OCI-LY3 (cell line): Measurements from ENCODE around the gene POFUT2.

Source experiments
- H2AFZ ChIP-seq: fragments of 200-600, 300-600 bp; shearing (Covaris generic); 2 replicates; pipeline ENCODE4 v1.6.0; 2014; ENCODE audit warnings: antibody characterized with exemption, low read depth, low read length
- H3K27ac ChIP-seq: fragments of 200-600, 300-600 bp; sonication (generic); 2 replicates; pipeline ENCODE4 v1.5.1; 2014; ENCODE audit warnings: mild to moderate bottlenecking, low read length, moderate library complexity, mixed read lengths
- H3K27me3 ChIP-seq: fragments of 200-600, 300-600 bp; sonication (generic); 2 replicates; pipeline ENCODE4 v1.6.1; 2014; ENCODE audit warnings: low read depth, low read length, mixed read lengths
- H3K36me3 ChIP-seq: fragments of 200-600, 300-600 bp; sonication (generic); replicated peaks from 2 replicates; pipeline ENCODE3; 2014; ENCODE audit warnings: low read depth, low read length, mixed read lengths
- H3K4me1 ChIP-seq: fragments of 300-600, 200-600 bp; sonication (generic); 2 replicates; pipeline ENCODE4 v1.6.1; 2014; ENCODE audit warnings: low read length, mixed read lengths
- H3K4me2 ChIP-seq: fragments of 200-600, 300-600 bp; sonication (generic); 2 replicates; pipeline ENCODE4 v1.6.1; 2014; ENCODE audit warnings: low read length, mixed read lengths
- H3K4me3 ChIP-seq: fragments of 300-600, 200-600 bp; sonication (generic); 2 replicates; pipeline ENCODE4 v1.5.1; 2014; ENCODE audit warnings: antibody characterized with exemption, mild to moderate bottlenecking, low read length, moderate library complexity
- H3K79me2 ChIP-seq: fragments of 300-600, 200-600 bp; shearing (Covaris generic); 2 replicates; pipeline ENCODE4 v1.6.1; 2014; ENCODE audit warnings: mild to moderate bottlenecking, low read length, mixed read lengths
- H3K9ac ChIP-seq: fragments of 300-600, 200-600 bp; shearing (Covaris generic); 2 replicates; pipeline ENCODE4 v1.6.0; 2014; ENCODE audit warnings: mild to moderate bottlenecking, low read length, moderate library complexity
- H3K9me3 ChIP-seq: fragments of 200-600, 300-600 bp; shearing (Covaris generic); 2 replicates; pipeline ENCODE4 v1.6.1; 2014; ENCODE audit warnings: low read length, mixed read lengths; ENCODE audit not compliant: insufficient read depth
- H4K20me1 ChIP-seq: fragments of 200-600, 300-600 bp; sonication (generic); 2 replicates; pipeline ENCODE4 v1.6.1; 2016; ENCODE audit warnings: low read length, mixed read lengths; ENCODE audit not compliant: insufficient read depth
- CTCF ChIP-seq: fragments of 200-600, 300-600 bp; sonication (generic); IDR thresholded peaks from 2 replicates; pipeline ENCODE4 v1.5.1; 2014; ENCODE audit warnings: antibody characterized with exemption, low read length, low read depth
- EZH2phosphoT487 ChIP-seq: fragments of 200-600 bp; shearing (Covaris generic); IDR thresholded peaks from 2 replicates; pipeline ENCODE4 v1.6.1; 2018; ENCODE audit warnings: antibody characterized with exemption, mixed run types, low read depth

Gene POFUT2

DNA sequence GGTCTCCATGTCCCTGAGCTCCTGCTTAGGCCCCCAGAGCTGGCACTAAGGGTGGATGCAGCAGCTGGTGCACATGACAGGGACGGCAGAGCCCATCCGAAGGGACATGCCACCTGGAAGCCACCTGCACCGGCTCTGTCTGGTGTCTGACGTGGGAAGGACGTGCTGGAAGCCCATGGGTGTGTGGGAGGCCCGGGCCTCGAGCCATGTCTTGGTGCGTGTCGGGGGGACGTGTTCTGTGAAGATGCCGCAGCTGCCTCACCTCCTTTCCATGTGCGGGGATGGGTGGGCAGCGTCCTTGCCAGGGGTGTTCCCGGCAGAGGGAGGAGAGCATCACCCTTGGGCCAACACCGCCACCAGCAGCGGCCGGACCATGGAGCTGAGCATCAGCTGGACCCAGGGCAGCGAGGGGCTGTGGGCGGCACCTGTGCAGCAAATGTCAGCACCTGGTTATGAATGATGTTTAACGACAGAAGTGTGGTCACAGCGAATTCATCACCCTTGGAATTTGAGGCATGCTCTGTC is 15.5 kb upstream of the POFUT2 start:
- no peaks in the 10 kb centered on the region for H3K27me3 ChIP-seq
- no peak overlapping the region for H3K4me2 ChIP-seq
- H3K4me3 ChIP-seq, result no peak overlapping the region
- H3K4me1 ChIP-seq, result no peaks in the 10 kb centered on the region
- H3K36me3 ChIP-seq, result no peaks in the 10 kb centered on the region
- no peak overlapping the region for H3K27ac ChIP-seq
- TF ChIP-seq EZH2phosphoT487, result no peak
- TF ChIP-seq CTCF, result no peak
- no peak overlapping the region for H3K9ac ChIP-seq
- H2AFZ ChIP-seq, result no peak overlapping the region
- H4K20me1 ChIP-seq, result no peaks in the 10 kb centered on the region
- H3K79me2 ChIP-seq, result no peaks in the 10 kb centered on the region
- no peaks in the 10 kb centered on the region for H3K9me3 ChIP-seq

- H3K27me3 ChIP-seq, result no peaks in the 10 kb centered on the region
- H3K4me3 ChIP-seq, result no peak overlapping the region
- H3K4me1 ChIP-seq, result no peaks in the 10 kb centered on the region
- H3K4me2 ChIP-seq, result no peak overlapping the region
- no peaks in the 10 kb centered on the region for H3K9me3 ChIP-seq
- TF ChIP-seq CTCF (no peak), EZH2phosphoT487 (no peak)
- H2AFZ ChIP-seq, result no peak overlapping the region
- no peaks in the 10 kb centered on the region for H3K36me3 ChIP-seq
- no peaks in the 10 kb centered on the region for H4K20me1 ChIP-seq
- no peak overlapping the region for H3K27ac ChIP-seq
- H3K79me2 ChIP-seq, result no peaks in the 10 kb centered on the region
- H3K9ac ChIP-seq, result no peak overlapping the region
Observed at GRCh38 chr21:45302082-45303061, 14.7 kb upstream of the POFUT2 start.

DNA sequence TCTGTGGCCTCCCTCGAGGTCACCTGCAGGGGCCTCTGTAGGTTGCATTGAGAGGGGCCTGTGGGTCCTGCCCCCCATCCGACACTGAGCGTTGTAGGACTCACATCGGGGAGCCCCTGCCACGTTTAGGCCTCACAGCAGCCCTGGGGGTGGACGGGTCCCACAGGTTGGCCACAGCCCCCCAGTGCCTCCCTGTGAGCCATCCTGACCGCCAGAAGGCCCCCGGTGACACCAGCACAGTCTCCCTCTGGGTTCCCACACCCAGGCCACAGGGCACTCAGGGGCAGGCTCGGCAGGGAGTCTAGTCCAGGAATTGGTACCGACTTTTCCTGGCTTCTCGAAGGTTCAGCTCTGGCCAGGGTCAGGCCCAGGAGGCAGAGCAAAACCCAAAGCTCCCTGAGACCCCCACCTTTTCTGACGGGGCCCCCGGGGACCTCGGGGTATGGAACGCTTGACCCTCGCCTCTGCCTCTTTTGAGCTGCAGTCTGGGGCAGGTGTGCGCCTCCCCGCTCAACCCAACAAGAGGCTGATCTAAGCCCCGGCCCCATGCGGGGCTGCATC is 13.9 kb upstream of the POFUT2 start:
- TF ChIP-seq EZH2phosphoT487 (no peak), CTCF (no peak)
- no peaks in the 10 kb centered on the region for H3K79me2 ChIP-seq
- H3K9ac ChIP-seq, result no peak overlapping the region
- H2AFZ ChIP-seq, result no peak overlapping the region
- no peaks in the 10 kb centered on the region for H3K4me1 ChIP-seq
- no peaks in the 10 kb centered on the region for H4K20me1 ChIP-seq
- H3K27ac ChIP-seq, result no peak overlapping the region
- no peaks in the 10 kb centered on the region for H3K9me3 ChIP-seq
- no peak overlapping the region for H3K4me2 ChIP-seq
- H3K27me3 ChIP-seq, result no peaks in the 10 kb centered on the region
- no peak overlapping the region for H3K4me3 ChIP-seq
- no peaks in the 10 kb centered on the region for H3K36me3 ChIP-seq

GRCh38 chr21:45300786-45301520 is 13.3 kb upstream of the POFUT2 start:
- no peak overlapping the region for H3K27ac ChIP-seq

More at GRCh38 chr21:45300786-45301520, 13.3 kb upstream of the POFUT2 start:
- Histone ChIP-seq H3K27me3 (no peaks in the 10 kb centered on the region), H3K4me3 (no peak overlapping the region), H3K9me3 (no peaks in the 10 kb centered on the region), H2AFZ (no peak overlapping the region), H3K4me2 (no peak overlapping the region), H3K36me3 (no peaks in the 10 kb centered on the region), H3K4me1 (no peaks in the 10 kb centered on the region), H3K9ac (no peak overlapping the region), H3K79me2 (no peaks in the 10 kb centered on the region), H4K20me1 (no peaks in the 10 kb centered on the region)
- TF ChIP-seq EZH2phosphoT487, result no peak
